ENCODE results near the gene CDK14. TPM values are rescaled to one million over a fixed set of nuclear protein-coding genes. Genes with fewer than 3 reads are reported as not detected.

CDK14 gene
- total and polyA plus RNA-seq, 10 of the 15 experiments (the other 5 are each of a cell fraction or from before 2014, with no cell fraction given): 6.5 to 61.3 (median 24.2) TPM

DNA sequence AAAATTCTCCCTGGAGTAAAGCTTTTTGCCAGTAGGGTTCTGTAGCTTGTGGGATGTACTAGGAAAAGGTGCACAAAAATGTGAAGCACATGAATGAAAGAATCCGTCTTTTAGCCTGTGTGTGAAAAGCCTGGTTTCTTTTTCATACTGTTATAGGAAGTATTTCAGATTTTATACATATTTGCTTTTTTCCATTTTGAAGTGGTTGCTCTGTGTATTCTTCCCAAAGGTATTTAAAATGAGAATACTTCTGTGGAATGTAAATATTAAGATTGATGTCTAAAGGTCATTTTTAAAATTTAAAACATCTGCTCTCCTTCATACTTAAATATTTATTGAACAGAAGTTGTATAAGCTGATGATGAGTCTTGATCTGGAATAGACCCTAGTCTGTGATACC lies 96.8 kb downstream of the CDK14 start:
- no peak overlapping the region for H3K27ac ChIP-seq (ENCODE audit: control insufficient read depth, insufficient read depth)
- no peak for ATAC-seq
- no peak overlapping the region for H3K4me2 ChIP-seq (ENCODE audit: control insufficient read depth, insufficient read depth)
- no peak for DNase-seq (ENCODE audit: low read depth, low spot score)
- peaks cover 4% of the 10 kb centered on the region; the same call in 1 of the 2 replicates for H3K4me1 ChIP-seq (ENCODE audit: control insufficient read depth, insufficient read depth, low read length)
- H3K36me3 ChIP-seq (ENCODE audit: control insufficient read depth in 2 of 2, insufficient read depth in 2 of 2, low read length in 1 of 2): no peaks in the 10 kb centered on the region
- ChIA-PET POLR2A (interaction anchor here (0.7 to 3.1 kb wide), 3 partner anchors 9 to 45 kb away, joined by 3 to 8 read pairs (median 3); no protein-coding TSS in a partner anchor), CTCF (interaction anchor here (0.9 to 2.2 kb wide), 4 partner anchors 8 to 344 kb away, joined by 3 to 7 read pairs (median 6); no protein-coding TSS in a partner anchor), RAD21 (ENCODE audit: unreplicated experiment) (interaction anchor here (0.9 to 1.4 kb wide), 3 partner anchors 14 to 341 kb away, joined by 3 read pairs; no protein-coding TSS in a partner anchor), SMC1A (ENCODE audit: uncharacterized antibody, unreplicated experiment) (interaction anchor here (1.0 to 3.5 kb wide), 7 partner anchors 8 to 341 kb away, joined by 3 to 16 read pairs (median 4); no protein-coding TSS in a partner anchor)
- TF ChIP-seq KAT2A (conservative IDR thresholded peaks at IDR 0.05; ENCODE audit: control insufficient read depth, low read depth, low read length) (no peak), SIX5 (IDR thresholded peaks at IDR 0.05; ENCODE audit: low read depth, low read length, severe bottlenecking) (no peak), GABPA (IDR thresholded peaks at IDR 0.05; ENCODE audit: low read depth) (no peak), ZNF217 (IDR thresholded peaks at IDR 0.05) (no peak), DPF2 (IDR thresholded peaks at IDR 0.05) (no peak), NR2C1 (IDR thresholded peaks at IDR 0.05) (no peak), RUNX3 (IDR thresholded peaks at IDR 0.05; ENCODE audit: low read length) (no peak), HDAC6 (IDR thresholded peaks at IDR 0.05; ENCODE audit: unreplicated experiment) (no peak), NFXL1 (IDR thresholded peaks at IDR 0.05; ENCODE audit: borderline replicate concordance) (no peak), FOXK2 (IDR thresholded peaks at IDR 0.05) (no peak)
- TF ChIP-seq, protein P1, sequence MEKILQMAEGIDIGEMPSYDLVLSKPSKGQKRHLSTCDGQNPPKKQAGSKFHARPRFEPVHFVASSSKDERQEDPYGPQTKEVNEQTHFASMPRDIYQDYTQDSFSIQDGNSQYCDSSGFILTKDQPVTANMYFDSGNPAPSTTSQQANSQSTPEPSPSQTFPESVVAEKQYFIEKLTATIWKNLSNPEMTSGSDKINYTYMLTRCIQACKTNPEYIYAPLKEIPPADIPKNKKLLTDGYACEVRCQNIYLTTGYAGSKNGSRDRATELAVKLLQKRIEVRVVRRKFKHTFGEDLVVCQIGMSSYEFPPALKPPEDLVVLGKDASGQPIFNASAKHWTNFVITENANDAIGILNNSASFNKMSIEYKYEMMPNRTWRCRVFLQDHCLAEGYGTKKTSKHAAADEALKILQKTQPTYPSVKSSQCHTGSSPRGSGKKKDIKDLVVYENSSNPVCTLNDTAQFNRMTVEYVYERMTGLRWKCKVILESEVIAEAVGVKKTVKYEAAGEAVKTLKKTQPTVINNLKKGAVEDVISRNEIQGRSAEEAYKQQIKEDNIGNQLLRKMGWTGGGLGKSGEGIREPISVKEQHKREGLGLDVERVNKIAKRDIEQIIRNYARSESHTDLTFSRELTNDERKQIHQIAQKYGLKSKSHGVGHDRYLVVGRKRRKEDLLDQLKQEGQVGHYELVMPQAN (conservative IDR thresholded peaks at IDR 0.05): no peak
- TF ChIP-seq, protein P2, sequence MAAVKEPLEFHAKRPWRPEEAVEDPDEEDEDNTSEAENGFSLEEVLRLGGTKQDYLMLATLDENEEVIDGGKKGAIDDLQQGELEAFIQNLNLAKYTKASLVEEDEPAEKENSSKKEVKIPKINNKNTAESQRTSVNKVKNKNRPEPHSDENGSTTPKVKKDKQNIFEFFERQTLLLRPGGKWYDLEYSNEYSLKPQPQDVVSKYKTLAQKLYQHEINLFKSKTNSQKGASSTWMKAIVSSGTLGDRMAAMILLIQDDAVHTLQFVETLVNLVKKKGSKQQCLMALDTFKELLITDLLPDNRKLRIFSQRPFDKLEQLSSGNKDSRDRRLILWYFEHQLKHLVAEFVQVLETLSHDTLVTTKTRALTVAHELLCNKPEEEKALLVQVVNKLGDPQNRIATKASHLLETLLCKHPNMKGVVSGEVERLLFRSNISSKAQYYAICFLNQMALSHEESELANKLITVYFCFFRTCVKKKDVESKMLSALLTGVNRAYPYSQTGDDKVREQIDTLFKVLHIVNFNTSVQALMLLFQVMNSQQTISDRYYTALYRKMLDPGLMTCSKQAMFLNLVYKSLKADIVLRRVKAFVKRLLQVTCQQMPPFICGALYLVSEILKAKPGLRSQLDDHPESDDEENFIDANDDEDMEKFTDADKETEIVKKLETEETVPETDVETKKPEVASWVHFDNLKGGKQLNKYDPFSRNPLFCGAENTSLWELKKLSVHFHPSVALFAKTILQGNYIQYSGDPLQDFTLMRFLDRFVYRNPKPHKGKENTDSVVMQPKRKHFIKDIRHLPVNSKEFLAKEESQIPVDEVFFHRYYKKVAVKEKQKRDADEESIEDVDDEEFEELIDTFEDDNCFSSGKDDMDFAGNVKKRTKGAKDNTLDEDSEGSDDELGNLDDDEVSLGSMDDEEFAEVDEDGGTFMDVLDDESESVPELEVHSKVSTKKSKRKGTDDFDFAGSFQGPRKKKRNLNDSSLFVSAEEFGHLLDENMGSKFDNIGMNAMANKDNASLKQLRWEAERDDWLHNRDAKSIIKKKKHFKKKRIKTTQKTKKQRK (IDR thresholded peaks at IDR 0.05; ENCODE audit: low read depth, low read length): no peak
- TF ChIP-seq, protein P3, sequence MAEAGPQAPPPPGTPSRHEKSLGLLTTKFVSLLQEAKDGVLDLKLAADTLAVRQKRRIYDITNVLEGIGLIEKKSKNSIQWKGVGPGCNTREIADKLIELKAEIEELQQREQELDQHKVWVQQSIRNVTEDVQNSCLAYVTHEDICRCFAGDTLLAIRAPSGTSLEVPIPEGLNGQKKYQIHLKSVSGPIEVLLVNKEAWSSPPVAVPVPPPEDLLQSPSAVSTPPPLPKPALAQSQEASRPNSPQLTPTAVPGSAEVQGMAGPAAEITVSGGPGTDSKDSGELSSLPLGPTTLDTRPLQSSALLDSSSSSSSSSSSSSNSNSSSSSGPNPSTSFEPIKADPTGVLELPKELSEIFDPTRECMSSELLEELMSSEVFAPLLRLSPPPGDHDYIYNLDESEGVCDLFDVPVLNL (IDR thresholded peaks at IDR 0.05; ENCODE audit: low read depth, low read length): no peak
- H4K20me1 ChIP-seq (ENCODE audit: control insufficient read depth, insufficient read depth): no peaks in the 10 kb centered on the region
- no peak overlapping the region for H2AFZ ChIP-seq (ENCODE audit: control insufficient read depth, low read depth, low read length)
- H3K4me3 ChIP-seq: no peak overlapping the region
- intact Hi-C loops (cut with micrococcal nuclease; ENCODE audit: unreplicated experiment) (no loop called here), in situ Hi-C loops (cut with MboI) (loop anchor here (25.0 kb wide), 1 partner anchor 569 kb away; the partner anchor contains the start of gene FZD1)
- H3K27me3 ChIP-seq (replicated peaks in 1 of 2; ENCODE audit: control insufficient read depth in 2 of 2, insufficient read depth in 2 of 2, low read length in 1 of 2): no peaks in the 10 kb centered on the region
- H3K79me2 ChIP-seq (ENCODE audit: control insufficient read depth, insufficient read depth, low read length): no peaks in the 10 kb centered on the region
- WGBS (ENCODE audit: insufficient coverage, insufficient replicate concordance, low lambda C conversion rate, missing lambda C conversion rate): 100% methylated on average over 1 of the region's 1 CpG
- FAIRE-seq: no peak
- no peak overlapping the region for H3K9ac ChIP-seq (ENCODE audit: control insufficient read depth, insufficient read depth, low read length)
- no peaks in the 10 kb centered on the region for H3K9me3 ChIP-seq (replicated peaks; ENCODE audit: control insufficient read depth, insufficient read depth, low read length)
- BruUV-seq (replicated peaks): no TSS peak

Measured in GM12878 (cell line).